Ovary (tissue), 3 donors: Measurements from ENCODE around the gene CLSTN1.

Source experiments
- POLR2A ChIP-seq: fragments of 450-650 bp; IDR thresholded peaks from one replicate; pipeline ENCODE4 v1.6.1; 2017; ENCODE audit warnings: antibody characterized with exemption, mild to moderate bottlenecking, moderate library complexity
- TF ChIP-seq, protein P1 (sequence below), 3 donors: fragments of 450-650 bp in 2 of 3; fragments of 200-600 bp in 1 of 3; IDR thresholded peaks; one replicate each; pipeline versions ENCODE4 v1.5.1 to v1.8.0; 2016 to 2022; ENCODE audit warnings: antibody characterized with exemption in 3 of 3, mild to moderate bottlenecking in 1 of 3
- donor health status: DM: no; HTN: no; CAD: no.

DNA sequence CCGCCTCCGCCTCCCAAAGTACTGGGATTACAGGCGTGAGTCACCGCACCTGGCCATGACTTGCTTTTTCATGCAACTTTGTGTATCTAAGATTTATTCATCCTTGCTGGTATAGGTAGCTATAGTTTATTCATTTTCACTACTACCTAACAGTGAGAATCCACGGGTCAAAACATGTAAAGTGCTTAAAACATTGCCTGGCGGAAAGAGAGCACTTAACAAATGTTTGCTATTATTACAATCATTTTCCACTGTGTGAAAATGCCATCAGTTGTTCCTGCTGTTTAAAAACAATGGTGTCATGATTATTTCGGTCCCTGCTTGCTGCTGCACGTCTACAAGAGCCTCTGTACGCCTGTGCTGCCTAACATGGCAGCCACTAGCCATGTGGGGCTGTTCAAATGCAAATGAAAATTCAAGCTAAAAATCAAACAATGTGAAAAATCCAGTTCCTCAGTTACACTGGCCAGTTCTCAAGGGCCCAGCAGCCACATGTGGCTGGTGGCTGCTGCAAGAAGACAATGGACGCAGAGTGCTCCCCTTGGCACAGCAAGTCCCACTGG, 65.1 kb downstream of the CLSTN1 start:
- TF ChIP-seq, protein P1, sequence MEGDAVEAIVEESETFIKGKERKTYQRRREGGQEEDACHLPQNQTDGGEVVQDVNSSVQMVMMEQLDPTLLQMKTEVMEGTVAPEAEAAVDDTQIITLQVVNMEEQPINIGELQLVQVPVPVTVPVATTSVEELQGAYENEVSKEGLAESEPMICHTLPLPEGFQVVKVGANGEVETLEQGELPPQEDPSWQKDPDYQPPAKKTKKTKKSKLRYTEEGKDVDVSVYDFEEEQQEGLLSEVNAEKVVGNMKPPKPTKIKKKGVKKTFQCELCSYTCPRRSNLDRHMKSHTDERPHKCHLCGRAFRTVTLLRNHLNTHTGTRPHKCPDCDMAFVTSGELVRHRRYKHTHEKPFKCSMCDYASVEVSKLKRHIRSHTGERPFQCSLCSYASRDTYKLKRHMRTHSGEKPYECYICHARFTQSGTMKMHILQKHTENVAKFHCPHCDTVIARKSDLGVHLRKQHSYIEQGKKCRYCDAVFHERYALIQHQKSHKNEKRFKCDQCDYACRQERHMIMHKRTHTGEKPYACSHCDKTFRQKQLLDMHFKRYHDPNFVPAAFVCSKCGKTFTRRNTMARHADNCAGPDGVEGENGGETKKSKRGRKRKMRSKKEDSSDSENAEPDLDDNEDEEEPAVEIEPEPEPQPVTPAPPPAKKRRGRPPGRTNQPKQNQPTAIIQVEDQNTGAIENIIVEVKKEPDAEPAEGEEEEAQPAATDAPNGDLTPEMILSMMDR (IDR thresholded peaks at IDR 0.05), result no peak
- TF ChIP-seq POLR2A, result no peak
